Activated CD4-positive, alpha-beta T cell treated with anti-CD3 and anti-CD28 coated beads for 36 hours (primary cell): ENCODE data around the gene IDH3G. TPM values are rescaled to one million over a fixed set of nuclear protein-coding genes. Genes with fewer than 3 reads are reported as not detected.
"Not testable (repeated sequence)": the region's sequence is repeated elsewhere in the genome, so short reads cannot be mapped to it uniquely, and the experiment has no call there.

ENCODE experiments used
- ATAC-seq: fragments of 200-7000 bp; cut with Tn5 transposase; one replicate; pipeline ENCODE4 v1.10.0; 2021; ENCODE audit warnings: mild to moderate bottlenecking, moderate library complexity
- CTCF ChIA-PET: fragments of 350-600 bp; sonication (Branson Sonifier 250); formaldehyde crosslinking; loops from one replicate; lab custom pipeline; 2021; ENCODE audit warnings: antibody characterized with exemption; lab: Charles Lee
- POLR2A ChIA-PET: fragments of 350-600 bp; sonication (Branson Sonifier 250); formaldehyde crosslinking; loops from one replicate; lab custom pipeline; 2021; ENCODE audit warnings: antibody characterized with exemption, inconsistent platforms; lab: Charles Lee
- DNase-seq: peaks from one replicate; pipeline ENCODE4 v3.0.0-alpha.2; 2020
- H3K27ac Mint-ChIP-seq: one replicate; pipeline ENCODE4 v1.8.0; 2021; ENCODE audit warnings: mixed read lengths
- H3K27me3 Mint-ChIP-seq: one replicate; pipeline ENCODE4 v1.8.0; 2021; ENCODE audit warnings: mixed read lengths
- H3K36me3 Mint-ChIP-seq: one replicate; pipeline ENCODE4 v1.8.0; 2021; ENCODE audit warnings: low read depth, mixed read lengths
- H3K4me1 Mint-ChIP-seq: one replicate; pipeline ENCODE4 v1.8.0; 2021; ENCODE audit warnings: mixed read lengths
- H3K4me3 Mint-ChIP-seq: one replicate; pipeline ENCODE4 v1.8.0; 2021; ENCODE audit warnings: mild to moderate bottlenecking, moderate library complexity, mixed read lengths
- H3K9me3 Mint-ChIP-seq: one replicate; pipeline ENCODE4 v1.8.0; 2021; ENCODE audit warnings: low read depth, mixed read lengths
- intact Hi-C, 2 experiments: fragments of 100-400 bp; cut with DNase I in 1 of 2; cut with micrococcal nuclease in 1 of 2; formaldehyde crosslinking; loops; one replicate each; pipeline versions ENCODE4 v1.14.2 to v1.15.1; 2022 to 2024; cut with DNase I, micrococcal nuclease
- total RNA-seq, 2 experiments: library from RNA; stranded (reverse); gene quantifications; one replicate each; pipeline ENCODE4 v1.2.3, GENCODE V29; 2021

IDH3G gene
- total RNA-seq, 2 experiments from 2014 or later = 48.8 to 62.4 TPM

DNA sequence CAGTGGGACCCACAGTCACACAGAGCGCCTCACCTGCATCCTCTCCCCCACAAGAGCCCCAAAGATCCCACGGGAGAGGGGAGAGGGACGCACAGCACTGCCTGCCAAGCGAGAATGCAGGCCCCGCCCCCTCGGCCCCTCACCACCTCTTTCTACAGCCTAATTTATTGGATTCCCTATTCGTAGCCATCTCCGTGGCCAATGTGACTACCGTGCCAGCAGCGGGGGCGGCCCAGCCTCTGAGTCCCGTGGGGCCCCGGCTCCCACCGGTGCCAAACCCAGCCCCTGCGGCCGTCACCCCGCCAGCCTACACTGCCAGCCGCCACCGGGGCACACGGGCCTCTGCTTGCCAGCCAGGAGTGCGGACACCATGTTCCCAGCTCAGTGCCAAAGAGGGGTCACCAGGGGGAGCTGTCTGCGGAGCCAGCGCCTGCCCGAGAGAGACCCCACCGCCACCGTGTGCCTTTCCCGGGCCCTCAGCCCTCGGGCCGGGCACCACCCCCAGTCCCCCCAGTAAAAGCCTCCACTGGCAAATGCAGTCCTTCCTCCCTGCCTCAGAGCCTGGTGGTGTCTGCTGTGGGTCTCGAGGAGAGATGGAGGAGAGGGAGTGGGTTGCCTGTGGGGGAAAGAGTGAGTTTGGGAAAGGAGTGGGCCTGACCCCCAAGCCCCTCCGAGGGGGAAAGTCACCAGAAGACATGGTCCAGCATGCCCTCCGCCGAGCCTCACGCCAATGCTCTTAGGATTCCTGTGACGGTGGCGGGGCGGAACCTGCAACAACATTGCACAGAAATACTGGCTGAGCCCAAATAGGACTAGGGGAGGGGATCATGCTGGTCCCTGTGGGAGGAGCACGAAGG, 49.7 kb downstream of the IDH3G start:
- intact Hi-C loops = no loop called here
- ChIA-PET POLR2A (no interaction called here), CTCF (interaction anchor here (0.6 kb wide), 1 partner anchor 163 kb away, joined by 3 read pairs; no protein-coding TSS in a partner anchor)
- Mint-ChIP-seq H3K9me3 (no peaks in the 10 kb centered on the region), H3K27me3 (peaks cover 5% of the 10 kb centered on the region), H3K36me3 (no peaks in the 10 kb centered on the region), H3K4me1 (peaks cover 18% of the 10 kb centered on the region), H3K4me3 (no peak overlapping the region), H3K27ac (no peak overlapping the region)
- DNase-seq (peak; percentile 42), ATAC-seq (no peak)

GRCh38 chrX:153743468-153744209, 50.5 kb downstream of the IDH3G start:
- POLR2A ChIA-PET, DNase-seq, H3K27ac Mint-ChIP-seq, H3K36me3 Mint-ChIP-seq, H3K27me3 Mint-ChIP-seq, intact Hi-C loops, CTCF ChIA-PET, ATAC-seq, H3K9me3 Mint-ChIP-seq, H3K4me3 Mint-ChIP-seq: not testable (repeated sequence)
- H3K4me1 Mint-ChIP-seq = peaks cover 18% of the 10 kb centered on the region

- H3K36me3 Mint-ChIP-seq, H3K27me3 Mint-ChIP-seq, H3K27ac Mint-ChIP-seq, intact Hi-C loops, ATAC-seq, DNase-seq, CTCF ChIA-PET, H3K9me3 Mint-ChIP-seq, H3K4me3 Mint-ChIP-seq, POLR2A ChIA-PET: not testable (repeated sequence)
- peaks cover 18% of the 10 kb centered on the region for H3K4me1 Mint-ChIP-seq
Measured at GRCh38 chrX:153742796-153743467, 51.2 kb downstream of the IDH3G start.

DNA sequence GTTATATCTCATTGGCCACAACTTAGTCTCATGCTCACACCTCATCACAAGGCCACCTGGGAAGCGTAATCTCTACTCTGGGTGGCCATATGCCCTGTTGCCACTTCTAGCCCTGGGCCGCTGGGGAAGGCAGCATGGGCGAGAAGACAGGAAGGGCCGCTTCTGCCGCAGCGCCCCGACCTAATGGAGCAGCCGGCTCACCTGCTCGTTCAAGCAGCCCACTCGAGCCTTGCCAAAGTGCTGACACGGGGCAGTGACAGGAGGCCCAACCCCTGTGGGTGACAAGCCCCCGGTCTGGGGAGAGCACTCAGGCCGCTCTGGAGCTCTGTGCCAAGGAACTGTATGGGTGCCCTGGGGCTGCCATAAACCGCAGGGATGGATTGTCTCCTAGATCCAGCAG, 52.1 kb downstream of the IDH3G start:
- POLR2A ChIA-PET, H3K27ac Mint-ChIP-seq, H3K9me3 Mint-ChIP-seq, ATAC-seq, H3K27me3 Mint-ChIP-seq, DNase-seq, H3K4me3 Mint-ChIP-seq, H3K36me3 Mint-ChIP-seq, CTCF ChIA-PET, intact Hi-C loops: not testable (repeated sequence)
- H3K4me1 Mint-ChIP-seq = peaks cover 18% of the 10 kb centered on the region

GRCh38 chrX:153741446-153741845, 52.7 kb downstream of the IDH3G start:
- ATAC-seq (no peak), DNase-seq (no peak)
- no peaks in the 10 kb centered on the region for H3K9me3 Mint-ChIP-seq
- peaks cover 5% of the 10 kb centered on the region for H3K27me3 Mint-ChIP-seq
- intact Hi-C loops = no loop called here
- ChIA-PET POLR2A (no interaction called here), CTCF (no interaction called here)
- peaks cover 18% of the 10 kb centered on the region for H3K4me1 Mint-ChIP-seq
- H3K4me3 Mint-ChIP-seq = no peak overlapping the region
- H3K27ac Mint-ChIP-seq = no peak overlapping the region
- H3K36me3 Mint-ChIP-seq = no peaks in the 10 kb centered on the region

DNA sequence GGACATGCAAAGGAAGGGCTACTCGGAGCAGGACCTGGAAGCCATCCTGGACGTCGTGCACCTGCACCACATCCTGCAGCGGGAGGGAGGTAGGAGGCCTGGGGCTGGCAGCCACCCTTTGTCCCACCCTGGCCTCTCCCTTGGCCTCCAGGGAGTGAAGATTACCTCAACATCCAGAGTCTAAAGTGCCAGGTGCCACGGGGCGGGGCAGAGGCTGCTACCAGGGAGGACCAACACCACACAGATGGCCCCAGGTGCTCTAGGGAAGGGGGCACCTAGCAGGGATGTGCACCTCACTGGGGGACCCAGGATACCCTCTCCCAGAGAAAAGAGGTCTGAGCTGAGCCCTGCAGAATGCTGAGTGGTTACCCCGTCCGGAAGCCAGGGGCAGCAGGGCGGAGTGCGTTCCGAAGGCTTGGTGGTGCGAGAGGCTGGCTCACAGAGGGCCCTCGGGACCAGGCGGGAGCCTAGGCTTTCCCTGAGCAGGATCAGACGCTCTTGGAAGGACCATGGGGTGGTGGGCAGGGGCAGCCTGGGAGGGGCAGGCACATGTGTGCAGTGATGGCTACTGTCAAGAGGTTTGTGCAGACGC, 53.4 kb downstream of the IDH3G start:
- no peak for ATAC-seq
- intact Hi-C loops = no loop called here
- peak overlapping the region; percentile 74 for H3K27ac Mint-ChIP-seq
- POLR2A ChIA-PET = no interaction called here
- H3K9me3 Mint-ChIP-seq = no peaks in the 10 kb centered on the region
- no peak overlapping the region for H3K4me3 Mint-ChIP-seq
- CTCF ChIA-PET = no interaction called here
- DNase-seq = no peak
- peaks cover 18% of the 10 kb centered on the region for H3K4me1 Mint-ChIP-seq
- peaks cover 5% of the 10 kb centered on the region for H3K27me3 Mint-ChIP-seq
- H3K36me3 Mint-ChIP-seq = no peaks in the 10 kb centered on the region

DNA sequence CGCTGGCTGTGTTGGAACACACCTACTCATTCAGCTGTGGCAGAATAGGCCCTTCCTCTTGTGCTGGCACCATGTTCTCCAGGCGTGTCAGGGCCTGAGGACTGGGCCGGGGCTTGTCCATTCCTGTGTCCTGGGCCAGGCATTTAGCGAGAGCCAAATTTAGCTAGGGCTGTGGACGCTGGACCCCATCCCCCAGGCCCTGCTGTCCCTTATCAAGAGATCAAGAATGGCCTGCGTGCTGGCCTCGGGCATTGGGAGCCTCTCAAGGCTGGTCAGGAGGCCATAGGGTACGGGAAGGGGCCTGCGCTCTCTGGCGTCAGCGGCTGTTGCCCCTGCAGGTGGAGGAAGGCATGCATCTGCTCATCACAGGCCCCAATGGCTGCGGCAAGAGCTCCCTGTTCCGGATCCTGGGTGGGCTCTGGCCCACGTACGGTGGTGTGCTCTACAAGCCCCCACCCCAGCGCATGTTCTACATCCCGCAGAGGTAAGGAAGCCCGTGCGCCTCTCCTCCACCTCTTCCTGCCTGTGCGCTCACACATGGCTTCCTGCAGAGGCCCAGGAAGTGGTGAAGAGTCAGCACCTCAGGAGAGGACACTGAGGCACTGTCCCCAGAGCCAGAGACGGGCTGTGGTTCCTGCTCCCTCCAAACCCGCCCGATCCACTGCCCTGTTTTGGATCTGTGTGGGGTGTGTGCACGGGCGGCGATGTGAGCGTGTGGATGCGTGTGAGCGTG, 54.3 kb downstream of the IDH3G start:
- intact Hi-C loops = no loop called here
- ChIA-PET POLR2A (no interaction called here), CTCF (interaction anchor here (0.5 to 0.8 kb wide), 2 partner anchors 50 to 201 kb away, joined by 3 read pairs; no protein-coding TSS in a partner anchor)
- Mint-ChIP-seq H3K27ac (peak overlapping the region; percentile 74), H3K9me3 (no peaks in the 10 kb centered on the region), H3K4me1 (peaks cover 26% of the 10 kb centered on the region), H3K4me3 (no peak overlapping the region), H3K27me3 (peaks cover 3% of the 10 kb centered on the region), H3K36me3 (no peaks in the 10 kb centered on the region)
- ATAC-seq (peak; percentile 77), DNase-seq (peak; percentile 34)

GRCh38 chrX:153738056-153738605, 56.0 kb downstream of the IDH3G start:
- Mint-ChIP-seq H3K27me3 (no peaks in the 10 kb centered on the region), H3K4me1 (peaks cover 27% of the 10 kb centered on the region), H3K36me3 (peaks cover 3% of the 10 kb centered on the region), H3K27ac (no peak overlapping the region), H3K4me3 (no peak overlapping the region), H3K9me3 (no peaks in the 10 kb centered on the region)
- intact Hi-C loops = no loop called here
- no peak for ATAC-seq
- no peak for DNase-seq
- ChIA-PET POLR2A (no interaction called here), CTCF (no interaction called here)

DNA sequence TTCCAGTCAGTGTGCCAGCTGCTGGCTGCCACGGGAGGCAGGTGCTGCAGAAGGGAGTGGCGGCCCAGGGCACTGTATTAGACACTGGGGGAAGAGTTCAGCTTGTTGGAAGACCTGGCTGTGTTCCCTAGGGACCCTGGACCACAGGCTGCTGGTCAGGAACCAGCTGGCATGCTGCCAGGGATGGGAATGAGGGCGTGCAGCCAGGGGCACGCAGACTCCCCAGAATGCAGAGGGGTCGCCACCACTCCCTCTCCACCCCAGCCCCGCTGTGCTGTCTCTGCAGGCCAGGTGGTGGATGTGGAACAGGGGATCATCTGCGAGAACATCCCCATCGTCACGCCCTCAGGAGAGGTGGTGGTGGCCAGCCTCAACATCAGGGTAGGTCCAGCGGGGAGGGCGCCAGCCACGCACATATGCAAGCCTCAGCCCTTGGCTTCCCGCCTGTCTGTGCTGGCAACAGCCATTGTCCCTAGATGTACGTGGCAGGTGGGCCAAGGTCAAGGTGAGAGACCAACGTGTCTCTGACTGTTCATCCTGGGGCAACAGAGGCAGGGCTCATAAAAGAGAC, 57.2 kb downstream of the IDH3G start:
- POLR2A ChIA-PET = no interaction called here
- CTCF ChIA-PET = interaction anchor here (0.5 kb wide), 1 partner anchor 70 kb away, joined by 3 read pairs; no protein-coding TSS in a partner anchor
- no peak overlapping the region for H3K4me3 Mint-ChIP-seq
- peaks cover 28% of the 10 kb centered on the region for H3K4me1 Mint-ChIP-seq
- no peak for ATAC-seq
- no peaks in the 10 kb centered on the region for H3K9me3 Mint-ChIP-seq
- peaks cover 3% of the 10 kb centered on the region for H3K36me3 Mint-ChIP-seq
- H3K27me3 Mint-ChIP-seq = no peaks in the 10 kb centered on the region
- intact Hi-C loops = no loop called here
- no peak overlapping the region for H3K27ac Mint-ChIP-seq
- DNase-seq = no peak

- no peak overlapping the region for H3K4me3 Mint-ChIP-seq
- intact Hi-C loops = no loop called here
- H3K9me3 Mint-ChIP-seq = peaks cover 3% of the 10 kb centered on the region
- peaks cover 34% of the 10 kb centered on the region for H3K4me1 Mint-ChIP-seq
- POLR2A ChIA-PET = no interaction called here
- no peaks in the 10 kb centered on the region for H3K27me3 Mint-ChIP-seq
- no peak overlapping the region for H3K27ac Mint-ChIP-seq
- peaks cover 10% of the 10 kb centered on the region for H3K36me3 Mint-ChIP-seq
- CTCF ChIA-PET = no interaction called here
- no peak for DNase-seq
- no peak for ATAC-seq
Measured at GRCh38 chrX:153736071-153736820, 57.9 kb downstream of the IDH3G start.
